Superior temporal gyrus (tissue), 1 donor: ENCODE results near the gene STK36.

Source experiments
- DNase-seq: peaks from one replicate; pipeline ENCODE4 v3.0.0-alpha.2; 2016; ENCODE audit errors: extremely low spot score

Gene STK36

GRCh38 chr2:218720048-218721041 is 48.5 kb downstream of the STK36 start:
- DNase-seq, result no peak

- no peak for DNase-seq
Measured at GRCh38 chr2:218721488-218721887, 49.6 kb downstream of the STK36 start.

- no peak for DNase-seq
Measured at GRCh38 chr2:218721934-218722333, 50.0 kb downstream of the STK36 start.

GRCh38 chr2:218722419-218722818 is 50.5 kb downstream of the STK36 start:
- DNase-seq, result no peak

GRCh38 chr2:218722876-218723785 is 51.2 kb downstream of the STK36 start:
- no peak for DNase-seq

- DNase-seq, result no peak
Measured at GRCh38 chr2:218726004-218726574, 54.2 kb downstream of the STK36 start.

GRCh38 chr2:218727502-218728165 is 55.7 kb downstream of the STK36 start:
- no peak for DNase-seq

- no peak for DNase-seq
Measured at GRCh38 chr2:218729640-218730039, 57.8 kb downstream of the STK36 start.

- DNase-seq, result peak; percentile 36
Measured at GRCh38 chr2:218732052-218732760, 60.3 kb downstream of the STK36 start.

- DNase-seq, result no peak
Measured at GRCh38 chr2:218732761-218733158, 60.9 kb downstream of the STK36 start.

GRCh38 chr2:218733171-218734021 is 61.5 kb downstream of the STK36 start:
- DNase-seq, result no peak

- DNase-seq, result no peak
Measured at GRCh38 chr2:218734190-218734975, 62.5 kb downstream of the STK36 start.

GRCh38 chr2:218736531-218736930 is 64.6 kb downstream of the STK36 start:
- DNase-seq, result no peak

GRCh38 chr2:218743068-218743467 is 71.2 kb downstream of the STK36 start:
- DNase-seq, result no peak

- no peak for DNase-seq
Measured at GRCh38 chr2:218744615-218745014, 72.7 kb downstream of the STK36 start.

GRCh38 chr2:218745160-218745558 is 73.3 kb downstream of the STK36 start:
- peak; percentile 56 for DNase-seq

- DNase-seq, result peak; percentile 98
Measured at GRCh38 chr2:218745559-218746469, 73.9 kb downstream of the STK36 start.

- DNase-seq, result peak; percentile 58
Measured at GRCh38 chr2:218746470-218746795, 74.5 kb downstream of the STK36 start.
